GM18526 (cell line): ENCODE data around the gene NISCH.

ENCODE experiments used
- POLR2A ChIP-seq: IDR thresholded peaks from 3 replicates; pipeline ENCODE4 v1.6.1; 2011; ENCODE audit not compliant: insufficient read length; ENCODE audit errors: extremely low read depth

Gene NISCH

DNA sequence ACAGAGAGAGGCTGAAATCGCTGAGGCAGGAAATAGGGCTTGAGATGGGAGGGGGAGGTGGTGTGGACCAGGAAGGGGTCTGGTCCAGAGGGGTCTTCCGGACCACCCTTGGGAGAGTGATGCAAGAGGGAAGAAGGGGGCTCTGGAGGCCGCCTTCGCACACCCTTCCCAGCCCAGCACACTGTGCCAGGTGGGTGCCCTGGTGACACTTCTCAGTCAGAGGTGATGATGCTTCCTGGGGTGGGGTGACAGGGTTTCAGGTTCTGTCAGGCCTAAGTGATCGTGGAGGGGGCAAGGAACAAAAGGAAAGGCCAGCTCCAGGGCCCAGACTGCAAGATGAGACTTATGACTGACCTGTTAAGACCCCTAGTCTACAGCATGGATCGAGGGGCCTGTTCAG, 23.2 kb upstream of the NISCH start:
- TF ChIP-seq POLR2A = no peak

DNA sequence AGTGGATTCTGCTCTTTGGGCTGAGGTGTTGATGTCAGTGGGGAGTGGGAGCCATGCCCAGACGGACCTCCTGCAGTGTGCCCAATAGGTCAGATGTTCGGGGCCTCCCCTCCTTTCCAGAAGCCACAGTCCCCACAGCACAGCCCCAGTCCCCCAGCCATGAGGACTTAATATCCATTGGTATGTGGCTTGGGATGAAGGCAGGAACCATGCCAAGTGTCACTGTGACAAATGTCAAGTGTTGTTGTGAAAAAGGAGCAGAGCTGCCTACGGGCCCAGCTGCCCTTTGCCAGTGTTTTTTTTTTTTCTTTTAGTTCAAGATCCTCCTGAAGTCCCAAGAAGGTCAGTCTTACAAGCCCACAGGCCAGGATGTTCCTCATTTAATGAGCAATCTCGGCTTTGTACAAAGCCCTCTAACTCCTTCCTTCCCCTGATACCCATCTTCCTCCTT, 22.7 kb upstream of the NISCH start:
- TF ChIP-seq POLR2A = no peak

DNA sequence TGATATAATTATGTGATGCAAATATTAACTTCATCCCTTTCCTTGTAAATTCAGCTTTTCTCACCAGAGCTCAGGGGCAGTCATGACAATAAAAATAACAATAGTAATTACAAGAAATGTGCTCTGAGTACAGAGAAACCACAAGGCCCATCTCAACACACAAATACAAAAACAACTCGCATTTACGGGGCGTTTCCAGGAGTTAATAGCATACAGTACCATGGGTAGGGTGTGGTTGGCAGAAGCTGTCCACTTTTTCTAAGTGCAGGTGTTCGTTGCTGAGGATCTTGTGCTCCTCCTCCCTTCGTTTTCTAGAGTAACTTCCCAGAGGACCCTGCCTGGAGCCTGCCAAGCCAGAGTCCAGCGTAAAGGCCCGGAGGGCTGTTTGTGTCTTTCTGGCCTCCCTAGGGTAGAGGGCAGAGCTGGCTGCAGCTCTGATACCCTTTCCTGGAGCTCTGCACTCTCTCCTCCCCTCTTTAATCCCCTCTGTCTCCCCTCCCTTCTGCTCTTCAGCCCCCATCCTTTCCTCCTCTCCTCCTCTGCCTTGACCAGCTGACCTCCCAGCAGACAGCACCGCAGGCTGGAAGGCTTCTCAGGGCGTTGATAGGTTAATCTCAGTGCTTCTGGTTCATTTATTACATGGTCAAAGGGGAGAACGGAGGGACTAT, 21.9 kb upstream of the NISCH start:
- TF ChIP-seq POLR2A = no peak

DNA sequence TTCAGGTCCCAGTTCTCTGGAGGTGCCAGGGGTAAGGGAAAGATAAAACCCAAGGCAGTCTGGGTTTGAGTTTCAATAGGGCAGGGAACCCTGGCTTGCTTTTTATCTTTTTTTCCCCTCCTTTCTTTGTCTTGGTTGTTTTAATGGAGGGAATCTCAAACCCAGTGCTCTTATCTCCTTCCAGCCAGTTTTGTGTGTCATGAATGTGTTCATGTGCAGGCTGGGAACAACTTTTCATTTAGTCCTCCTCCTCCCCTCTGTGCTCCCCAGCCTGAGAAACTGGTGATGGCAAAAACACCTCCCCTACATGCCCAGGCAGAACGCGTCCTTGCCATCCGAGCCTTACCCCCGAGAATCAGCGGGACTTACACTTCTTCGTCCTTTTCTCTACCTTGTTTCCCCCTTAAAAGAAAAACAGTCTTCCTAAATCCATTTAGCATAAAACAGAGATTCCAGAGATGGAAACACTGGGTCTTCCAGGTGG, 21.4 kb upstream of the NISCH start:
- no peak for TF ChIP-seq POLR2A

GRCh38 chr3:52434491-52435115, 20.8 kb upstream of the NISCH start:
- TF ChIP-seq POLR2A = no peak

- no peak for TF ChIP-seq POLR2A
These were observed 19.9 kb upstream of the NISCH start for GRCh38 chr3:52435246-52436101.

GRCh38 chr3:52436500-52437149, 18.8 kb upstream of the NISCH start:
- no peak for TF ChIP-seq POLR2A

DNA sequence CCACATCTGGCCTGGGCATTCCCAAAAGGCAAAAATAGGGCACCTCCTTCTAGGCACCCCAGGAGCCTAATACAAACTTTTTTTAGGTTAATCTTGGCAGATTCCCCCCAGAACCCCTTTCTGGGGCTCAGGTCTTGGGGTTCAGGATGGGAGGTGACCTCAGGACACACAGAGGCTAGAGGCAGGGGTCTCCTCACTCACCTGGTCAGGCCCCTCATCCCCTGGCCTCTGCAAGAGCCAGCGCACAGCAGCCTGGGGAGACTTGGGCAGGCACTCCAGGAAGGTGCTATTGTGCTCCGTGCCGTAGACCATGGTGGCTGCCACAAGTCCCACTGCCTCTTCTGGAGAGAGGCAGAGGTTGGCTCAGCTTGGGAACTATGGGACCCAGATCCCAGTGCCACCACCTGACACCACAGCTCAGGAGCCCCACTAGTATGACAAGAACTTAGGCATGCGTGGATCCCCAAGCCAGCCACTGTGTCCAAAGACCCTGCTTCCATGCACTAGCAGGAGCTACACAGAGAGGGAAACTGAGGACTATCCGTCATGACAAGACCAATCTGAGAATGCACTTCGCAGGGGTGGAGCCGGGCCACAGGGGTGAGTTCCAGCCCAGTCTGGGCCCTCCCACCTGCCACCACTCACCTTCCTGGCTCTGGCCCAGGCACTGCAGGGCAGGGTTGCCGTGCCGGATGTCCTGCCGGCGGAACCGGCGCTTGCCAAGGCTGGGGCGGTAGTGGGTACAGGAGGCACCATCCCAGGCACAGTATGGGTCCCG, 17.9 kb upstream of the NISCH start:
- no peak for TF ChIP-seq POLR2A

DNA sequence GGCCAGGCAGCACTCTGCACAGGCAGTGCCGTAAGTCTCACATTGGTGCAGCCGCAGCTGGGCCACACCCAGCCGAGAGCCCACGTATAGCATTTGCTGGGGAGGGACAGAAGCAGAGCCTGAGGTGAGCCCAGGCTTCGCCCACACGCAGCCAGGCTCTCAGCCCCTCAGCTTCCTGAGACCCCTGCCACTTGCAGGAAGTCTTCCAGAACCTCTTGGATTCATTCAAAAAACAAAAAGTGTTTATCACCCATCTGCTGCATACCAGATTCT, 17.4 kb upstream of the NISCH start:
- no peak for TF ChIP-seq POLR2A

GRCh38 chr3:52438579-52439425, 16.6 kb upstream of the NISCH start:
- TF ChIP-seq POLR2A = no peak

DNA sequence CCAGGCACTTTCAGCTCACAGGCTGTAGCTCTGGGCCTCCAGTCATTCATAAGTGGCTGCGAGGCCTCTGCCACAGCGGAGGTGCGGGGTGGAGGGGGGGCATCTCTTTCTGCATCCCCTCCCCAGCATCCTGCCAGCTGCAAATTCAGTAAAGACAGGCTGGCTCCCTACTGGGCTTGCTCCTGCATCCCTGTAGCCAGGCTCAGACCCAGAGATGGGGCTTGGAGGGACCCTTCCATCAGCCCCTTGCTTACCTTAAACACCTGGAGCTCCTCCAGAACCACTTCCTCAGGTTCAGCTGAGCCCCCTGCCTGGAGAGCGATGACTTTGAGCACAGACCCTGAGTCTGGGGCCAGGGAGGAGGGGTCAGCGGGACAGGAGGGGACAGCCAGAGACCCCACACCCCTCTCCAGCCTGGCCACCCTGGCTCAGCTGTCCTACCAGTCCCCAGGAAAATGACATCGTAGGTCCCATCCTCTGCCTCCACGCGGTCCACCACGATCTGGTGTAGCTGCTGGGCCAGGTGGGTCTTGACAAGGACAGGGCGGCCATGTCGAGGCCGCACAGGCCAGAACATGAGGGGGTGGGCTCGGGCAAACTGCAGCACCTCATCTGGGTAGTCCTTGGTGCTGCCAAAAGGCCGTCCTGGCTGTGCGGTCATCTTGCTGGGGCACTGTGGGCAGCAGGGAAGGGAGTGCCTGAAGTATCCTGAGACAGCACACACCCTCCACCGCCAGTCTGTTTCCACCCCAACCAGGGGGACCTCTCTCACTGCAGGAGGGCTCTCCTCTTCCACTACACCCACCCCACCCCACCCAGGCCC, 15.8 kb upstream of the NISCH start:
- TF ChIP-seq POLR2A = no peak

GRCh38 chr3:52440249-52440551, 15.2 kb upstream of the NISCH start:
- no peak for TF ChIP-seq POLR2A

- no peak for TF ChIP-seq POLR2A
These were observed 14.7 kb upstream of the NISCH start for GRCh38 chr3:52440671-52441070.

DNA sequence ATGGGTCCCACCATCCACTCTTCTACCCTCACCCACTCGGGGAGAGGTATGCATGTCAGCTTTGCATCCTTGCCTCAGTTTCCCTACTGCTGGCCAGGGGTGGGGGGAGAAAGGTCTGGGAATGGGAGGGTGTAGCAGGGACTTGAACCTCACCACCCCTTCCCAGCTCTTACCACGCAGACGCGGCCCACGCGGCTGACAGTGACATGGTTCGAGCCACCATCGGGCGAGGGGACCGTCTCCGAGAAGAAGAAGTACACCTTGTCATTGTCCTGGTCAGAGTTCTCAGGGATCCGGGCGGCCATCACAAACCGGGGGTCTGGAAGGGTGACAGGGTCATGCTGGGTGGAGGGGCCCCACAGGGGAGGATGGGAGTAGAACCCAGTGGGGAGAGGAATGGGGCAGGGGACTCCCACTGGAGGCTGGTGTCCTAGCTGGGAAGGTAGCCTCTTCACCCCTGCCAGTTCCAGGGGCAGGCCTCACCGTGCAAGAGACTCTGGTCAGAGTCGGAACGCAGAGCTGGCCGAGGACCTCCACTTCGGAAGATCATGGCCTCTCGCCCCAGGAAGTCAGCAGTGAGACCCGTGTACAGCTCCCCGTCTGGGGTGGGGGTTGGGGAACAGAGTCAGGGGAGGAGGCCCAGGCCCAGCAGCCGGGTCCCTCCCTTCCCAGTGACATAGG, 14.2 kb upstream of the NISCH start:
- no peak for TF ChIP-seq POLR2A
